ENCODE results near the gene MEIOSIN. TPM values are rescaled to one million over a fixed set of nuclear protein-coding genes. Genes with fewer than 3 reads are reported as not detected.

MEIOSIN gene
- total and polyA plus RNA-seq, 2 experiments from 2014 or later, result not detected

GRCh38 chr19:45805719-45806118 is 72.5 kb downstream of the MEIOSIN start:
- Histone ChIP-seq H3F3A (ENCODE audit: insufficient read depth) (no peaks in the 10 kb centered on the region), H3K79me2 (ENCODE audit: insufficient read depth) (no peaks in the 10 kb centered on the region), H3K9me3 (ENCODE audit: low read depth) (no peaks in the 10 kb centered on the region), H3K9me2 (ENCODE audit: insufficient read depth) (no peaks in the 10 kb centered on the region), H3K27me3 (replicated peaks; ENCODE audit: insufficient read depth) (no peaks in the 10 kb centered on the region), H2AFZ (peak overlapping the region; percentile 61; the same call in 1 of the 2 replicates), H3K36me3 (ENCODE audit: low read depth) (no peaks in the 10 kb centered on the region), H4K20me1 (ENCODE audit: insufficient read depth) (no peaks in the 10 kb centered on the region), H3K27ac (peak overlapping the region; percentile 26; the same call in 1 of the 2 replicates), H3K9ac (peak overlapping the region; percentile 20; the same call in 1 of the 2 replicates), H3K4me1 (ENCODE audit: insufficient read depth) (peaks cover 18% of the 10 kb centered on the region), H3K4me3 (no peak overlapping the region), H3K4me2 (ENCODE audit: unreplicated experiment) (peak overlapping the region; percentile 24)
- no peak for DNase-seq
- TF ChIP-seq EZH2 (IDR thresholded peaks at IDR 0.05; ENCODE audit: insufficient read depth, poor library complexity, severe bottlenecking) (no peak), EZH2phosphoT487 (IDR thresholded peaks at IDR 0.05; ENCODE audit: insufficient read depth, low read depth) (no peak)
- in situ Hi-C loops (cut with MboI), result no loop called here

GRCh38 chr19:45809643-45810159 is 76.5 kb downstream of the MEIOSIN start:
- no peaks in the 10 kb centered on the region for H4K20me1 ChIP-seq (ENCODE audit: insufficient read depth)
- H3K9ac ChIP-seq, result peak overlapping the region; percentile 23; the same call in 1 of the 2 replicates
- H3K4me1 ChIP-seq (ENCODE audit: insufficient read depth), result peaks cover 18% of the 10 kb centered on the region
- in situ Hi-C loops (cut with MboI), result no loop called here
- DNase-seq, result peak; percentile 58
- 0 out of 2 replicates have a peak overlapping the region, but pooled peaks have one; percentile 4 for H3K4me3 ChIP-seq
- H3K27ac ChIP-seq, result peak overlapping the region; percentile 38
- H3K27me3 ChIP-seq (replicated peaks; ENCODE audit: insufficient read depth), result no peaks in the 10 kb centered on the region
- H3F3A ChIP-seq (ENCODE audit: insufficient read depth), result no peaks in the 10 kb centered on the region
- H3K4me2 ChIP-seq (ENCODE audit: unreplicated experiment), result peak overlapping the region; percentile 59
- no peaks in the 10 kb centered on the region for H3K79me2 ChIP-seq (ENCODE audit: insufficient read depth)
- H3K36me3 ChIP-seq (ENCODE audit: low read depth), result no peaks in the 10 kb centered on the region
- 24 to 26% methylated on average over 7 of the region's 7 CpGs for WGBS, 2 experiments (ENCODE audit: low coverage in 1 of 2, low lambda C conversion rate in 2 of 2, missing lambda C conversion rate in 2 of 2)
- peak overlapping the region; percentile 47; the same call in 1 of the 2 replicates for H2AFZ ChIP-seq
- no peaks in the 10 kb centered on the region for H3K9me3 ChIP-seq (ENCODE audit: low read depth)
- no peaks in the 10 kb centered on the region for H3K9me2 ChIP-seq (ENCODE audit: insufficient read depth)
- TF ChIP-seq EZH2phosphoT487 (IDR thresholded peaks at IDR 0.05; ENCODE audit: insufficient read depth, low read depth) (no peak), EZH2 (IDR thresholded peaks at IDR 0.05; ENCODE audit: insufficient read depth, poor library complexity, severe bottlenecking) (no peak)

- no peak overlapping the region for H2AFZ ChIP-seq
- H3K9me3 ChIP-seq (ENCODE audit: low read depth), result no peaks in the 10 kb centered on the region
- H3K79me2 ChIP-seq (ENCODE audit: insufficient read depth), result no peaks in the 10 kb centered on the region
- H3K4me2 ChIP-seq (ENCODE audit: unreplicated experiment), result no peak overlapping the region
- DNase-seq, result no peak
- no peaks in the 10 kb centered on the region for H3F3A ChIP-seq (ENCODE audit: insufficient read depth)
- no peaks in the 10 kb centered on the region for H3K36me3 ChIP-seq (ENCODE audit: low read depth)
- no peak overlapping the region for H3K27ac ChIP-seq
- WGBS, 2 experiments (ENCODE audit: low coverage in 1 of 2, low lambda C conversion rate in 2 of 2, missing lambda C conversion rate in 2 of 2), result 75 to 81% methylated on average over 6 of the region's 6 CpGs
- peaks cover 13% of the 10 kb centered on the region for H3K4me1 ChIP-seq (ENCODE audit: insufficient read depth)
- H3K9me2 ChIP-seq (ENCODE audit: insufficient read depth), result no peaks in the 10 kb centered on the region
- no peak overlapping the region for H3K9ac ChIP-seq
- no peaks in the 10 kb centered on the region for H3K27me3 ChIP-seq (replicated peaks; ENCODE audit: insufficient read depth)
- H4K20me1 ChIP-seq (ENCODE audit: insufficient read depth), result no peaks in the 10 kb centered on the region
- no peak for TF ChIP-seq EZH2phosphoT487 (IDR thresholded peaks at IDR 0.05; ENCODE audit: insufficient read depth, low read depth)
- TF ChIP-seq EZH2 (IDR thresholded peaks at IDR 0.05; ENCODE audit: insufficient read depth, poor library complexity, severe bottlenecking), result no peak
- in situ Hi-C loops (cut with MboI), result no loop called here
- H3K4me3 ChIP-seq, result no peak overlapping the region
Observed at GRCh38 chr19:45812297-45812696, 79.1 kb downstream of the MEIOSIN start.

Other genes with a start within 250 kb of the MEIOSIN start
- 14.8 and 19.6 TPM in 2 replicates for gene RTN2, start 236.4 kb upstream of the MEIOSIN start, total RNA-seq (2014; rRNA removed; shearing (Covaris generic))
- 7.8 and 8.2 TPM in 2 replicates for gene RTN2, start 236.4 kb upstream of the MEIOSIN start, polyA plus RNA-seq (2016; fragmentation: Nextera tagmentation; extraction: Ambion mirVana)
- gene PPM1N, start 235.0 kb upstream of the MEIOSIN start, total RNA-seq (2014; rRNA removed; shearing (Covaris generic)), result 0.32 TPM in 1 of 2 replicates, not detected in the other
- 0.33 and 0.63 TPM in 2 replicates for gene PPM1N, start 235.0 kb upstream of the MEIOSIN start, polyA plus RNA-seq (2016; fragmentation: Nextera tagmentation; extraction: Ambion mirVana)
- 108 and 135 TPM in 2 replicates for gene VASP, start 226.0 kb upstream of the MEIOSIN start, total RNA-seq (2014; rRNA removed; shearing (Covaris generic))
- 31.9 and 32.6 TPM in 2 replicates for gene VASP, start 226.0 kb upstream of the MEIOSIN start, polyA plus RNA-seq (2016; fragmentation: Nextera tagmentation; extraction: Ambion mirVana)
- 5.3 and 10.6 TPM in 2 replicates for gene OPA3, start 148.6 kb upstream of the MEIOSIN start, total RNA-seq (2014; rRNA removed; shearing (Covaris generic))
- 11.8 and 11.9 TPM in 2 replicates for gene OPA3, start 148.6 kb upstream of the MEIOSIN start, polyA plus RNA-seq (2016; fragmentation: Nextera tagmentation; extraction: Ambion mirVana)
- gene GPR4, start 131.2 kb upstream of the MEIOSIN start, total RNA-seq (2014; rRNA removed; shearing (Covaris generic)), result 0.32 TPM in 1 of 2 replicates, not detected in the other
- 0.51 and 1.6 TPM in 2 replicates for gene GPR4, start 131.2 kb upstream of the MEIOSIN start, polyA plus RNA-seq (2016; fragmentation: Nextera tagmentation; extraction: Ambion mirVana)
- 24.4 and 27.5 TPM in 2 replicates for gene EML2, start 94.0 kb upstream of the MEIOSIN start, total RNA-seq (2014; rRNA removed; shearing (Covaris generic))
- gene EML2, start 94.0 kb upstream of the MEIOSIN start, polyA plus RNA-seq (2016; fragmentation: Nextera tagmentation; extraction: Ambion mirVana), result 6.6 and 8.3 TPM in 2 replicates
- not detected in 2 replicates for gene GIPR, start 65.2 kb upstream of the MEIOSIN start, total RNA-seq (2014; rRNA removed; shearing (Covaris generic))
- gene GIPR, start 65.2 kb upstream of the MEIOSIN start, polyA plus RNA-seq (2016; fragmentation: Nextera tagmentation; extraction: Ambion mirVana), result not detected in 2 replicates
- gene SNRPD2, start 41.5 kb upstream of the MEIOSIN start, total RNA-seq (2014; rRNA removed; shearing (Covaris generic)), result 129 and 152 TPM in 2 replicates
- gene SNRPD2, start 41.5 kb upstream of the MEIOSIN start, polyA plus RNA-seq (2016; fragmentation: Nextera tagmentation; extraction: Ambion mirVana), result 544 and 545 TPM in 2 replicates
- 8.6 and 13.2 TPM in 2 replicates for gene QPCTL, start 40.8 kb upstream of the MEIOSIN start, total RNA-seq (2014; rRNA removed; shearing (Covaris generic))
- 7.4 and 7.6 TPM in 2 replicates for gene QPCTL, start 40.8 kb upstream of the MEIOSIN start, polyA plus RNA-seq (2016; fragmentation: Nextera tagmentation; extraction: Ambion mirVana)
- 6.3 and 9.1 TPM in 2 replicates for gene FBXO46, start 2.5 kb upstream of the MEIOSIN start, total RNA-seq (2014; rRNA removed; shearing (Covaris generic))
- gene FBXO46, start 2.5 kb upstream of the MEIOSIN start, polyA plus RNA-seq (2016; fragmentation: Nextera tagmentation; extraction: Ambion mirVana), result 3.1 and 3.3 TPM in 2 replicates
- 14.4 and 16.8 TPM in 2 replicates for gene SIX5, start 35.8 kb downstream of the MEIOSIN start, total RNA-seq (2014; rRNA removed; shearing (Covaris generic))
- gene SIX5, start 35.8 kb downstream of the MEIOSIN start, polyA plus RNA-seq (2016; fragmentation: Nextera tagmentation; extraction: Ambion mirVana), result 6.1 and 8.2 TPM in 2 replicates
- 26.6 and 34.4 TPM in 2 replicates for gene DMPK, start 49.1 kb downstream of the MEIOSIN start, total RNA-seq (2014; rRNA removed; shearing (Covaris generic))
- gene DMPK, start 49.1 kb downstream of the MEIOSIN start, polyA plus RNA-seq (2016; fragmentation: Nextera tagmentation; extraction: Ambion mirVana), result 13.0 and 15.3 TPM in 2 replicates
- 32.2 and 32.6 TPM in 2 replicates for gene DMWD, start 59.4 kb downstream of the MEIOSIN start, total RNA-seq (2014; rRNA removed; shearing (Covaris generic))
- 11.5 and 14.5 TPM in 2 replicates for gene DMWD, start 59.4 kb downstream of the MEIOSIN start, polyA plus RNA-seq (2016; fragmentation: Nextera tagmentation; extraction: Ambion mirVana)
- gene RSPH6A, start 81.9 kb downstream of the MEIOSIN start, total RNA-seq (2014; rRNA removed; shearing (Covaris generic)), result not detected in 2 replicates
- gene RSPH6A, start 81.9 kb downstream of the MEIOSIN start, polyA plus RNA-seq (2016; fragmentation: Nextera tagmentation; extraction: Ambion mirVana), result not detected in 2 replicates
- 28.1 and 81.4 TPM in 2 replicates for gene SYMPK, start 129.7 kb downstream of the MEIOSIN start, total RNA-seq (2014; rRNA removed; shearing (Covaris generic))
- gene SYMPK, start 129.7 kb downstream of the MEIOSIN start, polyA plus RNA-seq (2016; fragmentation: Nextera tagmentation; extraction: Ambion mirVana), result 14.8 and 17.8 TPM in 2 replicates
- not detected in 2 replicates for gene FOXA3, start 130.9 kb downstream of the MEIOSIN start, total RNA-seq (2014; rRNA removed; shearing (Covaris generic))
- gene FOXA3, start 130.9 kb downstream of the MEIOSIN start, polyA plus RNA-seq (2016; fragmentation: Nextera tagmentation; extraction: Ambion mirVana), result not detected in 2 replicates
- 39.3 and 53.8 TPM in 2 replicates for gene IRF2BP1, start 152.7 kb downstream of the MEIOSIN start, total RNA-seq (2014; rRNA removed; shearing (Covaris generic))
- 7.8 and 8.6 TPM in 2 replicates for gene IRF2BP1, start 152.7 kb downstream of the MEIOSIN start, polyA plus RNA-seq (2016; fragmentation: Nextera tagmentation; extraction: Ambion mirVana)
- gene MYPOP, start 169.2 kb downstream of the MEIOSIN start, total RNA-seq (2014; rRNA removed; shearing (Covaris generic)), result 3.5 and 7.7 TPM in 2 replicates
- gene MYPOP, start 169.2 kb downstream of the MEIOSIN start, polyA plus RNA-seq (2016; fragmentation: Nextera tagmentation; extraction: Ambion mirVana), result 1.2 and 1.6 TPM in 2 replicates
- not detected in 2 replicates for gene NANOS2, start 181.3 kb downstream of the MEIOSIN start, total RNA-seq (2014; rRNA removed; shearing (Covaris generic))
- gene NANOS2, start 181.3 kb downstream of the MEIOSIN start, polyA plus RNA-seq (2016; fragmentation: Nextera tagmentation; extraction: Ambion mirVana), result not detected in 2 replicates
- not detected in 2 replicates for gene NOVA2, start 240.4 kb downstream of the MEIOSIN start, total RNA-seq (2014; rRNA removed; shearing (Covaris generic))
- gene NOVA2, start 240.4 kb downstream of the MEIOSIN start, polyA plus RNA-seq (2016; fragmentation: Nextera tagmentation; extraction: Ambion mirVana), result not detected in 2 replicates